Stomach smooth muscle (tissue), 2 donors: ENCODE measurements around the gene FAM72D.
"Not testable (repeated sequence)": the region's sequence is repeated elsewhere in the genome, so short reads cannot be mapped to it uniquely, and the experiment has no call there.

ENCODE experiments used
- H3K27ac ChIP-seq: one replicate; pipeline ENCODE4 v1.7.0; 2013; ENCODE audit warnings: mild to moderate bottlenecking, low read length, inconsistent platforms
- H3K27me3 ChIP-seq, 2 donors: one replicate each; pipeline ENCODE4 v1.7.0; 2013; ENCODE audit warnings: low read length in 2 of 2; ENCODE audit not compliant: insufficient read depth in 2 of 2, control insufficient read depth in 1 of 2
- H3K36me3 ChIP-seq, 2 donors: one replicate each; pipeline ENCODE4 v1.7.0; 2013; ENCODE audit warnings: low read length in 2 of 2; ENCODE audit not compliant: control insufficient read depth in 2 of 2, insufficient read depth in 2 of 2
- H3K4me1 ChIP-seq: one replicate; pipeline ENCODE4 v1.7.0; 2013; ENCODE audit warnings: low read length; ENCODE audit not compliant: control insufficient read depth, insufficient read depth
- H3K4me3 ChIP-seq, 2 donors: one replicate each; pipeline ENCODE4 v1.7.0; 2013; ENCODE audit warnings: low read length in 2 of 2
- H3K9ac ChIP-seq, 2 donors: one replicate each; pipeline ENCODE4 v1.7.0; 2013; ENCODE audit warnings: low read length in 2 of 2, mild to moderate bottlenecking in 1 of 2
- H3K9me3 ChIP-seq, 2 donors: one replicate each; pipeline ENCODE4 v1.7.0; 2013; ENCODE audit warnings: low read length in 2 of 2; ENCODE audit not compliant: control insufficient read depth in 2 of 2
- donor health status: healthy.
- donor health status: Pancreatic carcinoma.

Gene FAM72D

GRCh38 chr1:145123992-145124641, 28.3 kb downstream of the FAM72D start:
- not testable (repeated sequence) for H3K27me3 ChIP-seq, H3K36me3 ChIP-seq, H3K9me3 ChIP-seq, H3K4me1 ChIP-seq, H3K4me3 ChIP-seq, H3K9ac ChIP-seq, H3K27ac ChIP-seq

GRCh38 chr1:145125112-145125511, 29.3 kb downstream of the FAM72D start:
- not testable (repeated sequence) for H3K27me3 ChIP-seq, H3K9me3 ChIP-seq, H3K27ac ChIP-seq, H3K4me3 ChIP-seq, H3K4me1 ChIP-seq, H3K9ac ChIP-seq, H3K36me3 ChIP-seq

DNA sequence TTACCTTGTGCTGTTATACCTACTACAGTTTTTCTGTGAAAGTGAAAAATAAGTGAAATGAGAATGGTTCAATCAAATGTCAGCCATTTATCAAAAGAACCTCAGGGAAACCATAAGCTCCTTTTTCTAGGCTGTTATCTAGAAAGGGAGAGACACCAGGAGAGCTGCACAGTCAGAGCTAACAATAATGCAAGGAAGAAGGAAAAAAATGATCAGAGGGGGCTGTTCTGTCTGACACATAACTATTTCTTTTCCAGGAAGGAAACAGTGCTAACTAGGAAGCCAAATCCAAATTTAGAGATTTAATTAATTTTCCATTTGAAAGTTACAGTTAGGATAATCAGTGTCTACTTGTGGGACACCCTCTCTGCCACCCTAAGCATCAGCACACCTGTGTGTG, 31.4 kb downstream of the FAM72D start:
- H3K4me3 ChIP-seq, H3K27me3 ChIP-seq, H3K9me3 ChIP-seq, H3K9ac ChIP-seq, H3K36me3 ChIP-seq, H3K27ac ChIP-seq, H3K4me1 ChIP-seq: not testable (repeated sequence)

DNA sequence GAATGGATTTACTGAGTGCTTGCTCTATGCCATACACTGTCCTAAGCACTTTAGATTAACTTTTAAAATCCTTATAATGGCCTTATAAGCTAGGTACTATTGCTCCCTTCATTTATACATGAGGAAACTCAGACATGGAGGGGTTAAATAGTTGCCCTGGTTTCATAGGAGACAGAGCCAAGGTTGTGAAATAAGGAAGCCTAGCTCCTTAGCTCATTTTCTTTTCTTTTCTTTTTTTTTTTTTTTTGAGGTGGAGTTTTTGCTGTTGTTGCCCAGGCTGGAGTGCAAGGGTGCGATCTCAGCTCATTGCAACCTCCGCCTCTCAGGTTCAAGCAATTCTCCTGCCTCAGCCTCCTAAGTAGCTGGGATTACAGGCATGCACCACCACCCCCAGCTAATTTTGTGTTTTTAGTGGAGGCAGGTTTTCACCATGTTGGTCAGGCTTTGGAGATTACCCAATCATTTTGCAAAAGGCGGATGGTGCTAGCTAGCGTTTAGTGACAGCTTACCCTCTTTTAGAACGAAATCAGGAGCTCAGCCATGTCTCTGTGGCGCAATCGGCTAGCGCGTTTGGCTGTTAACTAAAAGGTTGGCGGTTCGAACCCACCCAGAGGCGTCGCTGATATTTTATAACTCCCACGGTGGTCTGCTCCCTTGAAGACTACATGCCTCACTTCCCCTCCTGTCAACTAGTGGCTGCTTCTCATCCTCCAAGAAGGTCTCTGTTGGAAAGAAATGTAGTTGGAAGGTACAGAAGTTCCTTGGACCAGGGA, 33.1 kb downstream of the FAM72D start:
- H3K27ac ChIP-seq, H3K9me3 ChIP-seq, H3K4me1 ChIP-seq, H3K27me3 ChIP-seq, H3K4me3 ChIP-seq, H3K9ac ChIP-seq, H3K36me3 ChIP-seq: not testable (repeated sequence)

GRCh38 chr1:145134476-145134875, 38.7 kb downstream of the FAM72D start:
- not testable (repeated sequence) for H3K27me3 ChIP-seq, H3K36me3 ChIP-seq, H3K4me1 ChIP-seq, H3K27ac ChIP-seq, H3K4me3 ChIP-seq, H3K9ac ChIP-seq, H3K9me3 ChIP-seq

DNA sequence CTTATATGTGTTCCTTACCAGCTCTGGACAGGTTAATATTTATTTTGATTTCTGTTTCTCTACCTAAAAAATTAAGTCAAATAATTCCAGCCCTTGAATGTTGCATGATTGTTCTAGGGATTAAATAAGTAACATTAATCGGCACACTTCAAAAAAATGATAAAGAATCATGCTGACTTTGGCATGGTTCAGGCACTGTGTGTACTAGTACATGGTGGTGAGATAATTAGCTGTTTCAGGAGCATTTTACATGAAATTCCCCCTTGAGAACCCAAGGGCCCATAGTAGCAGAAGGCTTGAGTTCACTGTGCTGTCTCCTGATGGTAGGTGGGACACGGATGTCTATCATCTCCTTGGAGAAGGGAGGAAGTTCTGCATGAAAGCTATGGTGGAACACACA, 44.8 kb downstream of the FAM72D start:
- H3K9ac ChIP-seq, H3K4me1 ChIP-seq, H3K36me3 ChIP-seq, H3K27me3 ChIP-seq, H3K9me3 ChIP-seq, H3K27ac ChIP-seq, H3K4me3 ChIP-seq: not testable (repeated sequence)

DNA sequence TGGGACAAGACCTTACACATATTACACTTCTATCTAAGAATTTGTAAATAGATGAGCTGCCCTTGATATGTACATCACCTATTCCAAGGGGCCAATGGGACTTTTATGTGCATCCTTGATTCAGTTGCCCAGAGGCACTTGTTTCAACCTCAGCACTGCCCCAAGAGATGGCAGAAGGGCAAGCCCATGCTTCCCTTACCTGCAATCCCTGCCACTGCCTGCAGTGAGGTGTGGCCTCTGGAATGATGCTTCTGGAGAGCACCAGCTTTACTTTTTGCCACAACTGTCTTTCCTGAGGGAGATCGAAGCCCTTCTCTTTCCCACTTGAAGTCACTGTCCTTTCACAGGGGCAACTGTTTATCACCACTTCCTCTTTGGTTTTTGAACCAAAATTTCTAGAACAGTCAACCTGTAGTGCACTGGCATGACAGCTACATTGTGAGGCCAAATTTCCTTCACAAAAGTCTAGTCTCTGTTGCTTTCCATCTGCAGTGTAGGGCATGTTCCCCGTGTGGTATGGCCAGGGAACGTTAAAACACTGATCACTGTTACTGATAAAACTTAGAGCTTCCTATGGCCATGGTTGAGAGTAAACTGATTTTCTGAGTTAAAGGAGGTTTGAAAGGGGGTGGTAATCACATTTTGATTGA, 48.6 kb downstream of the FAM72D start:
- not testable (repeated sequence) for H3K27ac ChIP-seq, H3K9ac ChIP-seq

DNA sequence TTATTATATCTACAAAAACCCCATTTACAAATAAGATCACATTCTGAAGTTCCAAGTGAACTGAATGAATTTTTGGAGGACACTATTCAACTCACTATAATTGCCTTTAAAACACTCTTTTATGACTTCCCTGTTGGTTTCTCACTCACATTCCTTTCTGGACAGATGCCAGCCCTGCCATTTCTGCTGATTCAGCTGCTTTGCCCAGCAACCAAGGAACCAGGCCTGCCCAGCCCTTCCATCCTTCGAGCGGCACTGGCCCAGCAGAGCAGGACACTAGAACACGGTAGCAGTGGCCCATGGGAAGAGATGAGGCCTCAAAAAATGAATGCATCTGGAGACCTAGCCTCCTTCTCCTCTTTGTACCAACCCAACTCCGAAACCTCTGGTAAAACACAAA, 50.5 kb downstream of the FAM72D start:
- H3K27ac ChIP-seq, H3K4me3 ChIP-seq, H3K4me1 ChIP-seq, H3K9me3 ChIP-seq, H3K36me3 ChIP-seq, H3K9ac ChIP-seq, H3K27me3 ChIP-seq: not testable (repeated sequence)

More for the DNA sequence above, 48.6 kb downstream of the FAM72D start:
- H3K4me1 ChIP-seq, H3K4me3 ChIP-seq, H3K27me3 ChIP-seq, H3K36me3 ChIP-seq, H3K9me3 ChIP-seq: not testable (repeated sequence)

GRCh38 chr1:145147172-145147571, 51.4 kb downstream of the FAM72D start:
- not testable (repeated sequence) for H3K4me1 ChIP-seq, H3K4me3 ChIP-seq, H3K27ac ChIP-seq, H3K9me3 ChIP-seq, H3K9ac ChIP-seq, H3K27me3 ChIP-seq, H3K36me3 ChIP-seq

- not testable (repeated sequence) for H3K27me3 ChIP-seq, H3K9ac ChIP-seq, H3K36me3 ChIP-seq, H3K4me3 ChIP-seq, H3K4me1 ChIP-seq, H3K9me3 ChIP-seq, H3K27ac ChIP-seq
Observed at GRCh38 chr1:145155421-145155820, 59.6 kb downstream of the FAM72D start.

- H3K27me3 ChIP-seq, H3K27ac ChIP-seq, H3K9me3 ChIP-seq, H3K36me3 ChIP-seq, H3K9ac ChIP-seq, H3K4me3 ChIP-seq, H3K4me1 ChIP-seq: not testable (repeated sequence)
Observed at GRCh38 chr1:145155873-145156272, 60.1 kb downstream of the FAM72D start.
